Sigmoid colon (tissue), 4 donors: ENCODE measurements around the gene PDCD4.
A peak's percentile ranks its signal among the peaks of the same experiment; 100 is the strongest.

Experiments
- CTCF ChIP-seq, 4 experiments: fragments of 450-650 bp in 3 of 4; fragments of 200-600 bp in 1 of 4; IDR thresholded peaks; one replicate each; pipeline ENCODE4 v1.5.1; 2016 to 2019; ENCODE audit warnings: antibody characterized with exemption in 4 of 4, mild to moderate bottlenecking in 3 of 4, moderate library complexity in 2 of 4
- EP300 ChIP-seq, 4 donors: sonication (generic); formaldehyde crosslinking; IDR thresholded peaks; one replicate each; pipeline ENCODE4 v1.6.1; 2017; ENCODE audit warnings: antibody characterized with exemption in 4 of 4
- POLR2A ChIP-seq, 2 donors: fragments of 450-650 bp; IDR thresholded peaks; one replicate each; pipeline ENCODE4 v1.6.1; 2016; ENCODE audit warnings: antibody characterized with exemption in 2 of 2, mild to moderate bottlenecking in 2 of 2, moderate library complexity in 2 of 2
- POLR2AphosphoS5 ChIP-seq, 4 donors: sonication (generic); formaldehyde crosslinking; IDR thresholded peaks; one replicate each; pipeline ENCODE4 v1.6.1; 2017; ENCODE audit warnings: antibody characterized with exemption in 4 of 4

GRCh38 chr10:110881905-110882304 is 10.2 kb downstream of the PDCD4 start:
- TF ChIP-seq CTCF (IDR thresholded peaks at IDR 0.05) = no peak
- TF ChIP-seq POLR2AphosphoS5 (IDR thresholded peaks at IDR 0.05) = peak in 1 of 4 donors; percentile 29
- TF ChIP-seq POLR2A (IDR thresholded peaks at IDR 0.05) = no peak
- TF ChIP-seq EP300 (IDR thresholded peaks at IDR 0.05) = no peak
